Stimulated activated CD8-positive, alpha-beta memory T cell treated with anti-CD3 and anti-CD28 coated beads, Interleukin-4, amount 100 ng/mL, for 48 hours (primary cell): ENCODE data around the gene PGRMC1.
"Not testable (repeated sequence)": the region's sequence is repeated elsewhere in the genome, so short reads cannot be mapped to it uniquely, and the experiment has no call there.

Experiments used
- DNase-seq: peaks from one replicate; pipeline ENCODE4 v3.0.0-alpha.2; 2020

PGRMC1 gene

DNA sequence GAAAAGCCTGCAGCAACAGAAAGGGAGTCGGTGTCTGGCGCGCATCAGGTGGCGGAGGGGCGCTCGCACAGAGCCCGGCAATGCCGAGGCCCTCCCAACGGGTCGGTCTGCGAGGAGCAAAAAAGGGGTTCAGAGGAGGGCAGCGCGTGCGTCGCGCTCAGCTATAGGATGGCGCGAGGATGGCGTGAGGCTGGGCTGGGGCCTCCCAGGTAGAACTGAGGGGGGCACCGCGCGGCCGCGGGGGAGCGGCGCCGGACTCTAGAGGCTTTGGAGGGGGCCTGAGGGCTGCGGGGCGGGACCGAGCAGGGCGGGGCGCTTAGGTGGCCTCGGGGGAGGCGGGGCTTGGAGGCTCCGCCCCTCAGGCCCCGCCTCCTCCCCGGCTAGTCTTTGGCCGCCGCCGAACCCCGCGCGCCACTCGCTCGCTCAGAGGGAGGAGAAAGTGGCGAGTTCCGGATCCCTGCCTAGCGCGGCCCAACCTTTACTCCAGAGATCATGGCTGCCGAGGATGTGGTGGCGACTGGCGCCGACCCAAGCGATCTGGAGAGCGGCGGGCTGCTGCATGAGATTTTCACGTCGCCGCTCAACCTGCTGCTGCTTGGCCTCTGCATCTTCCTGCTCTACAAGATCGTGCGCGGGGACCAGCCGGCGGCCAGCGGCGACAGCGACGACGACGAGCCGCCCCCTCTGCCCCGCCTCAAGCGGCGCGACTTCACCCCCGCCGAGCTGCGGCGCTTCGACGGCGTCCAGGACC lies at the start of gene PGRMC1:
Gene PGRMC1 (plus strand): TSS at position 414 of the 751 bp plus-strand sequence. CDS start 79 bp downstream, at position 493.
- DNase-seq = peak; percentile 80

DNA sequence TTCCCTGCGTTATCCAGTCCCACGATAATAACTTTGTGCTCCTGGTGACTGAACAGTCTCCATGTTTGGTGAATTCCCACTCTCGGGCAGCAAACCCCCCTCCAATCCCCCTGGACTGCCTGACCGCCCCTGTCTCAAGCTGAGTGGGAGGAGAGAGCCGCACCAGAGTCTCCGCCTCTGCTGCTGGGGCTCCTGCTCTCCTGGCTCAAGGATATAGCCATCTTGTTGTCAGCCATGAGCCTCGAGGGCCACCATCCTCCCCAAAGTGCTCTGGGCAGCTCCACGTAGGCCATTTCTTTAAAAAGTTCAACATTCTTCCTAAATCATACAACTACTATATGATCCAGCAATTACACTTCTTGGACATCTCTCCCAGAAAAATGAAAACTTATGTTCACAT lies 49.3 kb upstream of the PGRMC1 start:
- DNase-seq = no peak

DNA sequence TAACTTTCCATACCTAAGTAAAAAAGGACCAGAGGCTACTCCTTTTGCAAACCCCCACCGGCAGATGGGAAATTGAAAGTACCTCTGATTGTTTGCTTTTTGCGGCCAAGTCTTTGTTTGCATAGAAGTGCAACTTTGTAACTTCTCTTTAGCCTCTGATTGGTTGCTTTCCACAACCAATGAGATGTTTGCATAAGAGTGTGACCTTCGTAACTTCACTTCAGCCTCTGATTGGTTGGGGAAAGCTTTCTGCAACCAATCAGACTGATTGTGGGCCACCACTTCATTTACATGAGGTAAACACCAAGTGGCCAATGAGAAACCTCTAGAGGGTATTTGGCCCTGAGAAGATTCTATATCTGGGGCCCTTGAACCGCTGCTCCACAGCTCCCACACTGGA lies 48.8 kb upstream of the PGRMC1 start:
- no peak for DNase-seq

DNA sequence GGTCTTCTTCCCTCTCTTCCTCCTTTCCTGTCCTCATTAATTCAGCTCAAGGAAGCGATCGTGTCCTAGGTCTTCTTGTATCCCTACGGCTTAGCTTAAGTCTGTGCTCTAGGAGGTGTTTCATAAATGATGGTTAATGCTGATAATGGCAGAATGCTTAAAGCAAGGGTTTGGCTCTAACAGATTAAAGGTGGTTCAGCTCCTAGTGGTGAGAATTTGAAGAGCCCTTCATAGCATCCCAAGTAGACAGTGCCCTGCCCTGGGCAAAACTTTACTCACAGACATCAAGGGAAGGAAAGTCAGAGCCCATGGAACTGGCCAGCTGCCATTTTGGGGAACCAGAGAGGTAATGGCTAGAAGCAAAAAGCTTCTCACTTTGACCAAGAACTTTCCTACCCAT lies 47.0 kb upstream of the PGRMC1 start:
- no peak for DNase-seq

DNA sequence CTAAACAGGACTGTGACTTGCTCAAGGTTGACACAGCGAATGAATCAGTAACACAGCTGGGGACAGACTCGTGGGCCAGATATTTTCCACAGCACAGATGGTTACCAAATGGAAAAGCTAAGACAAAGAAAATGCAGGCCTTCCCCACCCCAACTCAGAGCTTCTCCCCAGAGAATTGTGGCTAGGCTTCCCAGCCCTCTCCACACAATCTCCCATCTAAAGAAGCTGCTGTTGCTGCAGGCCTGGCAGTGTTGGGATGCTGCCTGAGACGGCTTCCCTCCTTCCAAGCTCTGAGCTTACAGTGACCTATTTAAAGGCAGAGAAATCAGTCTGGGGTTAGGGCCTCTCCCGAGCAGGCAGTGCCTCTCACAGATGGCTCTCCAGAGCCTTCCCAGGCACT lies 46.5 kb upstream of the PGRMC1 start:
- DNase-seq = no peak

DNA sequence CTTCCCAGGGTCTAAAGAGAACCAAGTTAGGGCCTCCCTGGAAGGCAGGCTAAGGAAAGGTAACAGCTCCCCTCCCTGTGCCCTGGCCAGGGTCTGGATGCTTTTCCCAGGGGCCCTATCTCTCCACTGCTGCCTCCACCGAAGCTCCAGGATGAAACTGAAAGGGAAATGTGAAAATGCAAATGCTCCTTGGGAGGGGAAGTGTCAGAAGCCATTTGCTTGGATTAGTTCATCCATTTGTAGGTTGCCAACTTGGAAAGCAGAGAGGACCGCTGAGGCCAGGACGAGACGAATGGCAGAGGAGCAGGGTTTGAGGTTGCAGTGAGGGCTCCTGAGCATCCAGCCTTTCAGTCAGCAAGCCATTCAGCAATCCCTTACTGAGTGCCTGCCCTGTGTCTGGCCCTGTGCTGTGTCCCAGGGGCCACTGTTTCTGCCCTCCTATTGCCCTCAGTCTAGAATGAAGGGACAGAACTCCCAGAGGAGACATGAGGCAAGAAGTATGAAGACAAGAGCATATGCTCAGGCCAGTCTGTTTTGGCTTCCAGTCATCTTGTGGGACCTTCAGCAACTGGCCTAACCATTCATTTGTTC lies 45.9 kb upstream of the PGRMC1 start:
- DNase-seq = no peak

DNA sequence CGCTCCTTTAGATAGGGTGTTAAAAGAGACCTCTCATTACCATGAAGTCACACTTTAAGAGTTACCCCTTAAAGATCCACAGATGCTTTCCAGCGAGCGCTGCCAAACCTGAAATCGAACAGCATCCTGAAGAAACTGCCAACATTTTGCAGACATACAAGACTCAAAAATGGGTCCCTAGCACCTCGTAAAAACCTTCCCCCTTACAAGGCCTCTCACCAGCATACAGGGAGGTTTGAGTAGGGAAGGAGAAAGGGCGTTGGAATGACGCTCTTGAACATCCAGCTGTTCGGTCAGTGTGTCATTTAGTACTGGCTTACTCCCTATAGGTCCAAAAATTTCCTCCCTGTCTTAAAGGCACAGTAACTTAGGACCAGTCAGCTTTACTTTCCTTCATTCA lies 45.3 kb upstream of the PGRMC1 start:
- DNase-seq = no peak

DNA sequence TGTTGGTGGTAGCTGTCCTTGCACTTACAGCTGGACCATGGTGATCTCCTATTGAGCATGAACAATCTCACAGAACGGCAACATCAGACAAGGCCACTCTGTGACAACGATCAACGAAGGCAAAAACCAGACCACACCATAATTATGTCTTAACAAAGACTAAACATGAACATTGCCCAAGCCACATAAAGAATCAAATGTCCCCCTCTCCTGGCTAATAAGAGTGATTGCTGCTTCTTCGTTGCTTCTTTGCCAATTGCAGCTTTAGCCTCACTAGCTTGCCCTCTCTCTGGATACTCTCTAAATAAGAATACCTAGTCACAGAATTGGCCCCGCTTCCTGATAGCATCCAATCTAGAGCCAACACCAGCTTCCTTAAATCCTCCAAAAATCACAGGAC lies 41.5 kb upstream of the PGRMC1 start:
- DNase-seq = no peak

DNA sequence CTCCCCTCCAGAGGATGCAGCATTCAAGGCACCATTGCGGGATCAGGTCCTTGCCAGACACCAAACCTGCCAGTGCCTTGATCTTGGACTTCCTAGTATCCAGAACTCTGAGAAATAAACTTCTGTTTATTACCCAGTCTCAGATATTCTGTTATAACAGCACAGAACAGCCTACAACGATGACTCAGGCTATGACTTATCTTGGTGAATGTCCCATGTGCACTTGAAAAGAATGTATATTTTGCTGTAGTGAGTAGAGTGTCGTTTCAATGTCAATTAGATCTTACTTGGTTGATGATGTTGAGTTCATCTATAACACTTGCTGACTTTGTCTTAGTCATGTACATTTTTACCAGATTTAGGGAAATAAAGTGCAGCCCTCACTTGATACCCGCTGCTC lies 34.5 kb upstream of the PGRMC1 start:
- DNase-seq = no peak

DNA sequence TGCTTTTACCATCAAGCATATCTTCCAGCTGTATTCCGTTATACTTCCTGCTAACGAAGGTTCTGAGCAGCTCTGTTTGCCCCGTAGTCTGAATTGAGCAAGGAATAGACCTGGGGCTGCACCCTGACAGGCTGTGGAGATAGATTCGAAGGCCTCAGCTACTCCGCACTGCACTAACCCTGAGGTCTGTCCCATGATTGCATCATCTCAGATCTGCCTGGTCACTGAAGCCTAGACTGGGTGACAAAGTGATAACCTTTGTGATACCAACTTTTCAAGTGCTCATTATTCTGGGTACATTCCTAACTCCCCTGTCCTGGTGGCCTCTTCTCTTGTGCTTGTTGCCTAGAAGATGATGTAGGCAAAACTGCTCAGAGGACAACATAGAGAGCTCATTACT lies 29.9 kb upstream of the PGRMC1 start:
- no peak for DNase-seq

DNA sequence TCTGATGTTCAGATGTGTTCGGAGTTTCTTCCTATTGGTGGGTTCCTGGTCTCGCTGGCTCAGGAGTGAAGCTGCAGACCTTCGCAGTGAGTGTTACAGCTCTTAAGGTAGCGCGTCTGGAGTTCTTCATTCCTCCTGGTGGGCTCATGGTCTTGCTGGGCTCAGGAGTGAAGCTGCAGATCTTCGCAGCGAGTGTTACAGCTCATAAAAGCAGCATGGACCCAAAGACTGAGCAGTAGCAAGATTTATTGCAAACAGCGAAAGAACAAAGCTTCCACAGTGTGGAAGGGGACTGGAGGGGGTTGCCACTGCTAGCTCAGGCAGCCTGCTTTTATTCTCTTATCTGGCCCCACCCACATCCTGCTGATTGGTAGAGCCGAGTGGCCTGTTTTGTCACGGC lies 28.6 kb upstream of the PGRMC1 start:
- not testable (repeated sequence) for DNase-seq

DNA sequence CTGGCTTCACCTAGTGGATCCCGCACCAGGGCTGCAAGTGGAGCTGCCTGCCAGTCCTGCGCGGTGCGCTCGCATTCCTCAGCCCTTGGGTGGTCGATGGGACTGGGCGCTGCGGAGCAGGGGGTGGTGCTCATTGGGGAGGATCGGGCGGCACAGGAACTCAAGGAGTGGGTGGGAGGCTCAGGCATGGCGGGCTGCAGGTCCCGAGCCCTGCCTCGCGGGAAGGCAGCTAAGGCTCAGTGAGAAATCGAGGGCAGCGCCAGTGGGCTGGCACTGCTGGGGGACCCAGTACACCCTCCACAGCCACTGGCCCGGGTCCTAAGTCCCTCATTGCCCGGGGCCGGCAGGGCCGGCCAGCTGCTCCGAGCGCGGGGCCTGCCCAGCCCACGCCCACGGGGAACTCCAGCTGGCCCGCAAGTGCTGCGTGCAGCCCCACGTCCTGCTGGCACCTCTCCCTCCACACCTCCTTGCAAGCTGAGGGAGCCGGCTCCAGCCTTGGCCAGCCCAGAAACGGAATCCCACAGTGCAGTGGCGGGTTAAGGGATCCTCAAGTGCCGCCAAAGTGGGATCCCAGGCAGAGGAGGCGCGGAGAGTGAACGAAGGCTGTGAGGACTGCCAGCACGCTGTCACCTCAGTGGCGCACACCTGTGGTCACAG lies 27.6 kb upstream of the PGRMC1 start:
- DNase-seq = no peak

DNA sequence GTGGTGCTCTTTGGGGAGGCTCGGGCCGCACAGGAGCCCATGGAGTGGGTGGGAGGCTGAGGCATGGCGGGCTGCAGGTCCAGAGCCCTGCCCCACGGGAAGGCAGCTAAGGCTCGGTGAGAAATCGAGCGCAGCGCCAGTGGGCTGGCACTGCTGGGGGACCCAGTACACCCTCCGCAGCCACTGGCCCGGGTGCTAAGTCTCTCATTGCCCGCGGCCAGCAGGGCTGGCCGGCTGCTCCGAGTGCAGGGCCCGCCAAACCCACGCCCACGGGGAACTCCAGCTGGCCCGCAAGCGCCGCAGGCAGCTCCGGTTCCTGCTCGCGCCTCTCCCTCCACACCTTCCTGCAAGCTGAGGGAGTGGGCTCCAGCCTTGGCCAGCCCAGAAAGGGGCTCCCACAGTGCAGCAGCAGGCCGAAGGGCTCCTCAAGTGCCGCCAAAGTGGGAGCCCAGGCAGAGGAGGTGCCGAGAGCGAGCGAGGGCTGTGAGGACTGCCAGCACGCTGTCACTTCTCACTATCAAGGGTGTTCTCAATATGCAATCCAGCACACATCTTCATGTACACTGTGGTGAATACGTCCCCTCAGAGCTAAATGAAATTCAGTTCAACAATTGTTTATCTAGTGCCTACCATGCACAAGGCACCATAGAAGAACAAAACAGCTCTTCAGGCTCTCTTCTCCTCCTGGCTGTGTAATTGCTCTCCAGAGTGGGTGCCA lies 25.0 kb upstream of the PGRMC1 start:
- DNase-seq = not testable (repeated sequence)

DNA sequence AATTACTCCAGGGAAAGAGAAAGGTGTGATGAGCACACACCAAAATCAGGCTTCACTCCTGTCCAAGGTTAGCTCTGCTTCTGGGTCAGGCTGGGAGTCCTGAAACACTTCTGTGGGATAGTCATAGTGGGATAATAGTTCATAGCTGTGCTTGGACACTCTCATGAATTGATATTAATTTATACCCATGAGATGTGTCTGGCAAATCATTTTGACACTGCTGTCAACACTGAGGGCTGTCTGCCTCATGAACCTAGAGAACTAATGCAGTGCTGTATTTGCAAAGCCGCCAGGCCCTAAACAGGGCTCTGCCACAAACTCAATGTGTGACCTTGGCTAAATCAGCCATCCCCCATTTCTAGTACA lies 24.5 kb upstream of the PGRMC1 start:
- DNase-seq = no peak

DNA sequence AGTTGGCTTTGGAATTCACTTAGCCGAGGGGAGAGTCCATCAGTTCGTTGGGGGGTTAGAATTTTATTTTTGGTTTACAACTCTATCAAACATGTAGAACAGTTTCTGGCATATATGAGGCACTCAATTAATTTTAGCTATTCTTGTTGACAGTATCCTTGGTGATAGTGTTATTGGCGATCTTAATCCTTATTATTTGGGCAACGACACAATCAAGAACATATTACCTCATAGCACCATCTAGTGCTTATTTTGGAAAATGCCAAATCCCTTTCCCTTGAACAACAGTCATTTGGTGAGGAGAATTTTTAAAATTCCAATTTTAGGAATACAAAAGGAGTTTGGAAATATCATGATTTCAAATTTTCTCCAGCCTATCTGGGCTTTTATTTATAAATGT lies 17.9 kb upstream of the PGRMC1 start:
- DNase-seq = no peak

DNA sequence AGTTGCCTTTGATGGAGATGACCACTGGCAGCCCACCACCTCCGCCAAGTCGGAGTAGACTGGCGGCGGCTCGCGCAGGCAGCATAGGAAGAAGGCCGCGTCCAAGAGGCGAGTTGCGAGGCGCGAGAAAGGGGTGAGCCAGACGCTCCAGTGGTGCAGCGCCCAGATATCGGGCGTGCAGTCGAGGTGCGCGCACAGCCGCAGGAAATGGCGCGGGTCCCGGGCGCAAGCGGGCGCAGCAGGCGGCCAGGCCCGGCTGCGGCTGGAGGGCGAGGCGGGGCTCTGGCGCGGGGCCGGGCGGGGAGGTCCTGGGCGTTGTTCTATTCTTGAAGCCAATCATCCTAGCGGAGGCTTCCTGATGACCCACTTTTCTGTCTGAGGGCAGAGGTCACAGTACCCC lies 13.2 kb upstream of the PGRMC1 start:
- no peak for DNase-seq

DNA sequence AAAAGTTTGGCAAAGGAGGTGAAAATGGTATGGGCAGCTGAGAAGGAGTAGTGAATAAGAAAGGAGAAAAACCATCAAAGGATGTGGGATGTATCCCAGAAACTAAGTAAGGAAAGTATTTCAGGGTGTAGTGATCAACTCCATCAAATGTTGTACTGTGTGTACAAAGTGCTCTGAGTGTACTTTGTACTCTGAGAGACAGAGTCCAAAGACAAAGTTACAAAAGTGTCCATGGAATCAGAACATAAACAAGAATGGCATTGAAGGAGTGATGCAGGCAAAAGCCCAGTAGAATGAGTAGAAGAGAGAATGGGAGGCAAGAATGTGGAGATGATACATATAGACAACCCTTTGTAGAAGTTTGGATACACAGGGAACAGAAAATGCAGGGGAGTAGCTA lies 12.3 kb upstream of the PGRMC1 start:
- DNase-seq = no peak

DNA sequence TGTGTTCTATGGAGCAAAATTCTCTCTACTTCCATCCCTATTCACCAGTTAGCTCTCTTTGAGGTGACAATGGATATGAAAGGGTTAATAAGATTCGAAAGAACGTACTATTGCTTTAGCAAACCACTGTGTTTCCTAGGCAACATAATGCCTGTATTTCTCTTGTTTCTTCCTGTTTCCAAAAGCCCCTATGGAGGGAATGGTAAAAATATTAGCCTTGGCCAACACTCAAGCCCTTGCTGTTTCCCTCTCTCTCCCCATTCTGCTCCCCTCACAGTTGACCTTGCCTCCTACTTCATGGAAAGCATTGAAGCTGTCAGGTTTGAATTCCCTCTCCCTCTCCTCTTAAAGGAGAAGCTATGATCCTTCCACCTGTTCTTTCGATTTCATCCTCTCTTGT lies 9.6 kb upstream of the PGRMC1 start:
- no peak for DNase-seq

DNA sequence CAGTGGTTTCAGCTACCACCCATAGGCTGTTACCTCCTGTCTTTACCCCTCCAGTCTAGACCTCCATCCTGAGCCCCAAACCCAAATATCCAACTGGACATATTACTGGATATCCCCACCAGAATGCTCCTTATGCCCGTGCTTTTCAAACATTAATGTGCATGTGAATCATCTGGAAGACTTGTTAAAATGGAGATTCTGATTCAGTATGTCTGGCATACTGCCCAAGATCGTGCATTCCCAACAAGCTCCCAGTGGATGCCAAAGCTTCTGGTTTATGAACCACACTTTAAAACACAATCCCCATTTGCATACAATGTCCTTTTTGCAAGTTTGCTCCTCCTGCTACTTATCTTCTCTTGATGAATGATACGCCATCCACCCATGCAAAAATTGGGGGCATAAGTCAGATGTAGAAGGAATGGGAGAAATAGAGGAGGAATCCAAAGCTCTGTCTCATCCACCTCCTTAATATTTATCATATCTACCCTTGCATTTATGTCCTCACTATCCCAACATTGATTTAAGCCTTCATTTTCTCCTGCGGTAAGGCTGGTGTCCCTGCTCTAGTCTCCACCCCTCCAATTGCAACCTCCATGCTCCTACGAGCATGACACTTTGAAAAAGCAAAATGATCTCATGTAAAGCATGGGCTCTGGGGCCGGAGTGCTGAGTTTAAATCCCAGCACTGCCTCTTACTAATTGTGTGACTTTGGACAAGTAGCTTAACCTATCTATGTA lies 7.4 kb upstream of the PGRMC1 start:
- no peak for DNase-seq

DNA sequence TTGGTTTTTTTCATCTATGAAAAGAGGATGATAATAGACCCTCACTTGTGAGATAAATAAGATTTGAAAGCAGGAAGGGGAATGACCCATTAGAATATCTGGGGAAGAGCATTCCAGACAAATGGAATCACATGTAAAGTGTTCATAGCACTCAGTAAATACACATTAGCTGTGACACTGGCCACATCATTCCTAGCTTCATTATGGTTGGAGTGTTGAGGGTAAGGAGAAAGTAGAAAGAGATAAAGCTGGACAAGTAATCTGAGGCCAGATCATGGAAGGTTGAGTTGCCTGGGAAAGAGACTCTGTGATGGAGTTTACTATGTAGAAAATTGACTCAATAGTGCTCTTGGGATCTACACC lies 6.9 kb upstream of the PGRMC1 start:
- no peak for DNase-seq

DNA sequence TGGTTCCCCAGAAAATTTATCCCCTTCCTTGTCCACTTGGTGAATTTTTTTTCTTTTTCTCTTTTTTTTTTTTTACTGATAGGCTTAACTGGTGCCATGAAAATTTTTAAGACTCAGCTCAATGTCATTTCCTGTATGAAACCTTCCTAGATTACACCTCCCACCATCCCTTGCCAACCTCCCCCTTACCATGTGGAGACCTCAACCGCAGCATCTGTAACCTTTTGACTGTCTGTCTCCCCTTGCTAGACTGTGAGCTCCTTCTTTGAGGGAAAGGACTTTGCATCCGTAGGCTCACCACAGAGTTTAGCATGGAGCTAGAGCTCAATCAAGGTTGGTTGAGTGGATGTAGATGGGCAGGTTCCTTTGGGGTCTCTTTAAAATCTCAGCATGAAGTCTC lies 5.2 kb upstream of the PGRMC1 start:
- DNase-seq = no peak

DNA sequence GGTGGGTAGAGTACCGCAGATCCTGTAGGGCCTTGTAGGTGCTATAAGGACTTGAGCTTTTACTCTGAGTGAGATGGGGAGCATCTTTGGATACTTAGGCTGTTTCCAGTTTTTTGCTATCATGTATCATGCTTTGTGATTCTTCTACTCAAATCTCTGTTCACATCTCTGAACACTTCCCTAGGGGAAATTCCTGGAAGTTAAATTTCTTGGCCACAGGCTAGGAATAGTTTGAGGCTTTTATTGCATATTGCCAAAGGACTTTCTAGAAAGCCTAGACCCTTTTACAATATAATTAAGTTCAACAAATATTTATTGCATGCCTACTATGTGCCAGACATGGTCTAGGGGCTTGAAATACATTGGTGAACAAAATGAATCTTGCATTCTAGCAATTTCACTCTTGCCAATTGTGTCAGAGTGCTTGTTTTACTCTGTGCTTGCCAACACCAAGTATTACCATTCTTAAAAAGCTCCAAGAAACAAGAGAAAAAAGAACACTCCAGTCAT lies 4.1 kb upstream of the PGRMC1 start:
- no peak for DNase-seq

DNA sequence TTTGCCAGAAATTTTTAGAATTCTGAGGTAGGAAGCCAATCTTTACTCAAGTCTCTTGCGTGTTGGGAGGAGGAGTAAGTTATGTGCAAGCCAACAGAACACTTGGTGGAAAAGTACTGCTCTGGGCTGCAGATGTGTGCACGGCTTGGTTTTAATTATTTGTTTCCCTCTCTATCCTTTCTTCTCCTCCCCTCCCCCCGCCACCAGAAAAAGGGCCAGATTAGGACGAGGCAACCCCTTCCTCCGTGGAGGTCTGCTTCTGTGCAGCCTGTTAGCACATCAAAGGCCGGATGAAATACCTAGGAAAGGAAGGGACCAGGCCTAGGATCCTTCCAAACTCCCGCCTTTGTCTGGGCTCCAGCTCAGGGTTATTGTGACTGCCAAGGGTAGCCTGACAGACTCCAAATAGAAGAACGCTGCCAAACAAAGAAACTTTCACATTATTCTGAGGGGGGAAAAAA lies 1.0 kb upstream of the PGRMC1 start:
- DNase-seq = no peak
